ENCODE measurements around the gene SPEM1. TPM values are rescaled to one million over a fixed set of nuclear protein-coding genes. Genes with fewer than 3 reads are reported as not detected.

SPEM1 gene
- total and polyA plus RNA-seq, 2 of the 13 experiments (the other 11 are each of a cell fraction or from before 2014, with no cell fraction given): not detected

DNA sequence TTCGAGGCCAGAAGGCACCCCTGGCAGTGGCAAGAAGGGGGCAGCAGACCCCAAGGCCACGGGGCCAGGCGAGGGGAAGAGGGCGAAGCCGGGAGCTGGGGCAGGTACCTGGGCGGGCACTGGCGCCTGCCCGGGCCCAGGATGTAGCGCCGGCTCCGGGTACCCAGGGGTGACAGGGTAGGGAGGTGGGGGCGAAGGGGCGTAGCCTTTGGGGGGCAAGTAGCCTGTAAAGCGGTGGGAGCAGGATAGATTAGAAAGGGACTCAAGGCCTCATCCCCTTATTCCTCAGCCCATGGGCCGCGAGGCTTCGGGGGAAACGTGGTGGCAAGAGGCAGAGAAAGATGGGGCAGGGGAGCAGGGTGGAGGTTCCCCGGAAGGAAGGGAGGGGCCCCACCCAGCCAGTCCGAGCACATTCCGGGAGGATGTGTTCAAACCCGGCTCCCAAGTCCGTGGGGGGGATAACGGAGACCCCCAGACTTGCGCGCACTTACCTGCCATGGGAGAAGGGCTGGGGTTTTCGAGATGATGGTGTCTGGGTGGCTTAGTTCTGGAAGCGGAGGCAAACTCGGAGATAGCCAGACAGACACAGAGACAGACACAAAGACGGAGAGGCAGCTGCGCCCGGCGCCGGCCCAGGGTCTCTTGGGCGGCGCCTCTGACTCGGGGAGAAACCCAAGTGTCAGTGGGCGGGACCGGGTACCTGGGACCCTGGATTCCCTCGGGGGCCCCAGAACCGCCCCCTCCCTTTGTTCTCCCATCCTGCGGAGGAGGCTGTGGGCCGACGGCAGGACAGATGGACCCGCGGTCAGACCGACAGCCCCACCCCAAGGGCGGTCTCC is 26.3 kb upstream of the SPEM1 start (continued):
- TF ChIP-seq, protein P1, sequence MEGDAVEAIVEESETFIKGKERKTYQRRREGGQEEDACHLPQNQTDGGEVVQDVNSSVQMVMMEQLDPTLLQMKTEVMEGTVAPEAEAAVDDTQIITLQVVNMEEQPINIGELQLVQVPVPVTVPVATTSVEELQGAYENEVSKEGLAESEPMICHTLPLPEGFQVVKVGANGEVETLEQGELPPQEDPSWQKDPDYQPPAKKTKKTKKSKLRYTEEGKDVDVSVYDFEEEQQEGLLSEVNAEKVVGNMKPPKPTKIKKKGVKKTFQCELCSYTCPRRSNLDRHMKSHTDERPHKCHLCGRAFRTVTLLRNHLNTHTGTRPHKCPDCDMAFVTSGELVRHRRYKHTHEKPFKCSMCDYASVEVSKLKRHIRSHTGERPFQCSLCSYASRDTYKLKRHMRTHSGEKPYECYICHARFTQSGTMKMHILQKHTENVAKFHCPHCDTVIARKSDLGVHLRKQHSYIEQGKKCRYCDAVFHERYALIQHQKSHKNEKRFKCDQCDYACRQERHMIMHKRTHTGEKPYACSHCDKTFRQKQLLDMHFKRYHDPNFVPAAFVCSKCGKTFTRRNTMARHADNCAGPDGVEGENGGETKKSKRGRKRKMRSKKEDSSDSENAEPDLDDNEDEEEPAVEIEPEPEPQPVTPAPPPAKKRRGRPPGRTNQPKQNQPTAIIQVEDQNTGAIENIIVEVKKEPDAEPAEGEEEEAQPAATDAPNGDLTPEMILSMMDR (CRISPR knock-in tag; IDR thresholded peaks at IDR 0.05): 0 out of 2 replicates have a peak, but pooled peaks have one; percentile 10
- TF ChIP-seq ZEB1 (IDR thresholded peaks at IDR 0.05; ENCODE audit: insufficient replicate concordance, low read depth) (peak; percentile 64), SP140L (CRISPR knock-in tag; IDR thresholded peaks at IDR 0.05; ENCODE audit: borderline replicate concordance) (0 out of 2 replicates have a peak, but pooled peaks have one; percentile 41), THAP8 (CRISPR knock-in tag; IDR thresholded peaks at IDR 0.05; ENCODE audit: borderline replicate concordance) (no peak), YEATS2 (CRISPR knock-in tag; IDR thresholded peaks at IDR 0.05; ENCODE audit: borderline replicate concordance) (0 out of 2 replicates have a peak, but pooled peaks have one; percentile 2), MTERF4 (CRISPR knock-in tag; IDR thresholded peaks at IDR 0.05) (0 out of 2 replicates have a peak, but pooled peaks have one; percentile 9), PTBP1 (IDR thresholded peaks at IDR 0.05; ENCODE audit: low read depth, low read length, poor library complexity, severe bottlenecking) (no peak)
- TF ChIP-seq, protein P2, sequence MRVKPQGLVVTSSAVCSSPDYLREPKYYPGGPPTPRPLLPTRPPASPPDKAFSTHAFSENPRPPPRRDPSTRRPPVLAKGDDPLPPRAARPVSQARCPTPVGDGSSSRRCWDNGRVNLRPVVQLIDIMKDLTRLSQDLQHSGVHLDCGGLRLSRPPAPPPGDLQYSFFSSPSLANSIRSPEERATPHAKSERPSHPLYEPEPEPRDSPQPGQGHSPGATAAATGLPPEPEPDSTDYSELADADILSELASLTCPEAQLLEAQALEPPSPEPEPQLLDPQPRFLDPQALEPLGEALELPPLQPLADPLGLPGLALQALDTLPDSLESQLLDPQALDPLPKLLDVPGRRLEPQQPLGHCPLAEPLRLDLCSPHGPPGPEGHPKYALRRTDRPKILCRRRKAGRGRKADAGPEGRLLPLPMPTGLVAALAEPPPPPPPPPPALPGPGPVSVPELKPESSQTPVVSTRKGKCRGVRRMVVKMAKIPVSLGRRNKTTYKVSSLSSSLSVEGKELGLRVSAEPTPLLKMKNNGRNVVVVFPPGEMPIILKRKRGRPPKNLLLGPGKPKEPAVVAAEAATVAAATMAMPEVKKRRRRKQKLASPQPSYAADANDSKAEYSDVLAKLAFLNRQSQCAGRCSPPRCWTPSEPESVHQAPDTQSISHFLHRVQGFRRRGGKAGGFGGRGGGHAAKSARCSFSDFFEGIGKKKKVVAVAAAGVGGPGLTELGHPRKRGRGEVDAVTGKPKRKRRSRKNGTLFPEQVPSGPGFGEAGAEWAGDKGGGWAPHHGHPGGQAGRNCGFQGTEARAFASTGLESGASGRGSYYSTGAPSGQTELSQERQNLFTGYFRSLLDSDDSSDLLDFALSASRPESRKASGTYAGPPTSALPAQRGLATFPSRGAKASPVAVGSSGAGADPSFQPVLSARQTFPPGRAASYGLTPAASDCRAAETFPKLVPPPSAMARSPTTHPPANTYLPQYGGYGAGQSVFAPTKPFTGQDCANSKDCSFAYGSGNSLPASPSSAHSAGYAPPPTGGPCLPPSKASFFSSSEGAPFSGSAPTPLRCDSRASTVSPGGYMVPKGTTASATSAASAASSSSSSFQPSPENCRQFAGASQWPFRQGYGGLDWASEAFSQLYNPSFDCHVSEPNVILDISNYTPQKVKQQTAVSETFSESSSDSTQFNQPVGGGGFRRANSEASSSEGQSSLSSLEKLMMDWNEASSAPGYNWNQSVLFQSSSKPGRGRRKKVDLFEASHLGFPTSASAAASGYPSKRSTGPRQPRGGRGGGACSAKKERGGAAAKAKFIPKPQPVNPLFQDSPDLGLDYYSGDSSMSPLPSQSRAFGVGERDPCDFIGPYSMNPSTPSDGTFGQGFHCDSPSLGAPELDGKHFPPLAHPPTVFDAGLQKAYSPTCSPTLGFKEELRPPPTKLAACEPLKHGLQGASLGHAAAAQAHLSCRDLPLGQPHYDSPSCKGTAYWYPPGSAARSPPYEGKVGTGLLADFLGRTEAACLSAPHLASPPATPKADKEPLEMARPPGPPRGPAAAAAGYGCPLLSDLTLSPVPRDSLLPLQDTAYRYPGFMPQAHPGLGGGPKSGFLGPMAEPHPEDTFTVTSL (CRISPR knock-in tag; IDR thresholded peaks at IDR 0.05; ENCODE audit: borderline replicate concordance): no peak
